Measurements from ENCODE around the gene MACROD2. TPM values are rescaled to one million over a fixed set of nuclear protein-coding genes. Genes with fewer than 3 reads are reported as not detected.

Gene MACROD2
- total and polyA plus RNA-seq, 2 donors (not counting 1 experiment from before 2014, with no cell fraction given): 5.3 to 6.7 TPM

- Histone ChIP-seq H3K79me2 (ENCODE audit: control insufficient read depth, insufficient read depth, low read length) (no peaks in the 10 kb centered on the region), H3K27me3 (replicated peaks in 1 of 4; ENCODE audit: control extremely low read depth in 1 of 4, control insufficient read depth in 3 of 4, insufficient read depth in 4 of 4, low read length in 3 of 4) (no peaks in the 10 kb centered on the region), H2AFZ (ENCODE audit: insufficient read depth, low read depth, low read length, poor library complexity, severe bottlenecking) (no peak overlapping the region), H3K9ac (ENCODE audit: low read length) (no peak overlapping the region), H4K20me1 (ENCODE audit: control insufficient read depth, insufficient read depth, low read length, poor library complexity, severe bottlenecking) (no peaks in the 10 kb centered on the region), H3K4me2 (replicated peaks; ENCODE audit: low read depth, low read length, poor library complexity, severe bottlenecking) (no peak overlapping the region), H3K36me3 (replicated peaks in 1 of 2; ENCODE audit: control extremely low read depth in 1 of 2, control insufficient read depth in 1 of 2, extremely low read depth in 1 of 2, insufficient read depth in 2 of 2, low read length in 1 of 2) (no peaks in the 10 kb centered on the region), H3K27ac (ENCODE audit: low read length in 2 of 2) (no peak overlapping the region), H3K9me3 (ENCODE audit: control extremely low read depth in 1 of 3, control insufficient read depth in 2 of 3, insufficient read depth in 1 of 3, low read length in 2 of 3) (peaks cover 0 to 7% (median 0%) of the 10 kb centered on the region in 3 donors), H3K4me3 (ENCODE audit: control extremely low read depth in 1 of 5, extremely low read depth in 1 of 5, insufficient read depth in 1 of 5, low read depth in 2 of 5, low read length in 4 of 5) (no peak overlapping the region), H3K4me1 (ENCODE audit: control insufficient read depth in 2 of 2, insufficient read depth in 2 of 2, low read length in 2 of 2) (no peaks in the 10 kb centered on the region)
- Mint-ChIP-seq H3K27me3 (peaks cover 5% of the 10 kb centered on the region), H3K4me3 (no peak overlapping the region), H3K4me1 (no peaks in the 10 kb centered on the region), H3K9me3 (ENCODE audit: insufficient read depth) (no peaks in the 10 kb centered on the region), H3K27ac (no peak overlapping the region)
- POLR2A ChIA-PET: no interaction called here
- DNase-seq (no peak), ATAC-seq (ENCODE audit: low read depth) (no peak)
- intact Hi-C loops (cut with micrococcal nuclease): no loop called here
- TF ChIP-seq CTCF (IDR thresholded peaks at IDR 0.05) (no peak), EZH2 (IDR thresholded peaks at IDR 0.05; ENCODE audit: borderline replicate concordance, insufficient read depth, low read depth, low read length, poor library complexity, severe bottlenecking) (no peak)
- 71% methylated on average over 2 of the region's 2 CpGs for WGBS (ENCODE audit: insufficient coverage)
- CTCF ChIA-PET: no interaction called here
These were observed 203.8 kb downstream of the MACROD2 start for GRCh38 chr20:14199111-14199510.

GRCh38 chr20:14203657-14204056 is 208.3 kb downstream of the MACROD2 start:
- H3K27me3 Mint-ChIP-seq: no peaks in the 10 kb centered on the region
- no peak for TF ChIP-seq EZH2 (IDR thresholded peaks at IDR 0.05; ENCODE audit: borderline replicate concordance, insufficient read depth, low read depth, low read length, poor library complexity, severe bottlenecking)
- no peak for TF ChIP-seq CTCF (IDR thresholded peaks at IDR 0.05)
- 94% methylated on average over 2 of the region's 2 CpGs for WGBS (ENCODE audit: insufficient coverage)
- H3K9me3 Mint-ChIP-seq (ENCODE audit: insufficient read depth): no peaks in the 10 kb centered on the region
- no peak overlapping the region for H2AFZ ChIP-seq (ENCODE audit: insufficient read depth, low read depth, low read length, poor library complexity, severe bottlenecking)
- no peaks in the 10 kb centered on the region for H4K20me1 ChIP-seq (ENCODE audit: control insufficient read depth, insufficient read depth, low read length, poor library complexity, severe bottlenecking)
- H3K4me3 ChIP-seq (ENCODE audit: control extremely low read depth in 1 of 5, extremely low read depth in 1 of 5, insufficient read depth in 1 of 5, low read depth in 2 of 5, low read length in 4 of 5): no peak overlapping the region
- H3K4me3 Mint-ChIP-seq: no peak overlapping the region
- no peaks in the 10 kb centered on the region for H3K36me3 ChIP-seq (replicated peaks in 1 of 2; ENCODE audit: control extremely low read depth in 1 of 2, control insufficient read depth in 1 of 2, extremely low read depth in 1 of 2, insufficient read depth in 2 of 2, low read length in 1 of 2)
- CTCF ChIA-PET: no interaction called here
- POLR2A ChIA-PET: no interaction called here
- intact Hi-C loops (cut with micrococcal nuclease): no loop called here
- no peak overlapping the region for H3K27ac Mint-ChIP-seq
- ATAC-seq (ENCODE audit: low read depth): no peak
- H3K4me2 ChIP-seq (replicated peaks; ENCODE audit: low read depth, low read length, poor library complexity, severe bottlenecking): no peak overlapping the region
- no peaks in the 10 kb centered on the region for H3K4me1 ChIP-seq (ENCODE audit: control insufficient read depth in 2 of 2, insufficient read depth in 2 of 2, low read length in 2 of 2)
- H3K27ac ChIP-seq (ENCODE audit: low read length in 2 of 2): no peak overlapping the region
- H3K27me3 ChIP-seq (replicated peaks in 1 of 4; ENCODE audit: control extremely low read depth in 1 of 4, control insufficient read depth in 3 of 4, insufficient read depth in 4 of 4, low read length in 3 of 4): no peaks in the 10 kb centered on the region
- H3K79me2 ChIP-seq (ENCODE audit: control insufficient read depth, insufficient read depth, low read length): no peaks in the 10 kb centered on the region
- no peaks in the 10 kb centered on the region for H3K4me1 Mint-ChIP-seq
- DNase-seq: no peak
- H3K9me3 ChIP-seq (ENCODE audit: control extremely low read depth in 1 of 3, control insufficient read depth in 2 of 3, insufficient read depth in 1 of 3, low read length in 2 of 3): peaks cover 0 to 7% (median 0%) of the 10 kb centered on the region in 3 donors
- no peak overlapping the region for H3K9ac ChIP-seq (ENCODE audit: low read length)
